ENCODE measurements around the gene PPEF1. TPM values are rescaled to one million over a fixed set of nuclear protein-coding genes. Genes with fewer than 3 reads are reported as not detected.

The PPEF1 gene
- total and polyA plus RNA-seq, 7 donors, result 0.04 to 0.38 (median 0.18) TPM; not detected in 2

DNA sequence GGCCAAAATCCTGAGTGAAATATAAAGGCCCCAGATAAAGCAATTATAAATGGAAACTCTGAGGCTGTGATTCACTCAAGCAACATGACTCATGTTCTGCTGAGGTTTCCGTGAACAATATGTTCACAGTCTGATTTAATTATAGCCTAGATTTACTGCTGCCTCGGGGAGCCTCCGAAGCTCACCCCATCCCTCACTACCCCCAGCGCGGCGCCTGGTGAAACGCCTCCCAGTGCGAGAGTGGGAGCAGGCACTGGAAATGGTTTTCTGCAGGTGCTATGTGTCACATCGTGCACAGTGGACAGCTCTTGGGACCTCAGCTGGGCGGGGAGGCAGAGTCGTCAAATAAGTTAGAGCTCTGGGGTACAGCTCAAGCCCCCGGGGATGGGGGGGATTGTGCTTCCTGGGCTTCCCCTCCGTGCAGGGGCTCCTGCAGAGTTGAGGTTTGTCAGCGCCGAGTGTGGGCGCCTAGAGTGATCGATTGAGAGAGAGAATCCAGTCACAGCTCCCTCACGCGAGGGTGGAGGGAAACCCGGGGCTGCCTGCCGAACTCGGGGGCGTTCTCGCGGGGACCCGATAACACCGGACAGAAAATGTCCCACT lies 165.8 kb downstream of the PPEF1 start:
- TF ChIP-seq, protein P1, sequence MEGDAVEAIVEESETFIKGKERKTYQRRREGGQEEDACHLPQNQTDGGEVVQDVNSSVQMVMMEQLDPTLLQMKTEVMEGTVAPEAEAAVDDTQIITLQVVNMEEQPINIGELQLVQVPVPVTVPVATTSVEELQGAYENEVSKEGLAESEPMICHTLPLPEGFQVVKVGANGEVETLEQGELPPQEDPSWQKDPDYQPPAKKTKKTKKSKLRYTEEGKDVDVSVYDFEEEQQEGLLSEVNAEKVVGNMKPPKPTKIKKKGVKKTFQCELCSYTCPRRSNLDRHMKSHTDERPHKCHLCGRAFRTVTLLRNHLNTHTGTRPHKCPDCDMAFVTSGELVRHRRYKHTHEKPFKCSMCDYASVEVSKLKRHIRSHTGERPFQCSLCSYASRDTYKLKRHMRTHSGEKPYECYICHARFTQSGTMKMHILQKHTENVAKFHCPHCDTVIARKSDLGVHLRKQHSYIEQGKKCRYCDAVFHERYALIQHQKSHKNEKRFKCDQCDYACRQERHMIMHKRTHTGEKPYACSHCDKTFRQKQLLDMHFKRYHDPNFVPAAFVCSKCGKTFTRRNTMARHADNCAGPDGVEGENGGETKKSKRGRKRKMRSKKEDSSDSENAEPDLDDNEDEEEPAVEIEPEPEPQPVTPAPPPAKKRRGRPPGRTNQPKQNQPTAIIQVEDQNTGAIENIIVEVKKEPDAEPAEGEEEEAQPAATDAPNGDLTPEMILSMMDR (IDR thresholded peaks at IDR 0.05), result no peak
- Histone ChIP-seq H3K36me3 (ENCODE audit: insufficient read depth in 1 of 2, low read depth in 1 of 2) (no peaks in the 10 kb centered on the region), H3K27ac (peak overlapping the region; percentile 43), H3K27me3 (ENCODE audit: insufficient read depth in 3 of 3, low read length in 2 of 3) (no peaks in the 10 kb centered on the region), H3K4me3 (no peak overlapping the region), H3K9me3 (no peaks in the 10 kb centered on the region), H3K4me1 (no peaks in the 10 kb centered on the region)
- 61 to 68% (median 65%) methylated on average over 27 of the region's 27 CpGs for WGBS, 3 donors
- ATAC-seq, result peak; percentile 81 to 96 (median 94)
- intact Hi-C loops (cut with DNase I), result loop anchor here in 1 of 2 donors (1.0 kb wide), 1 partner anchor 39 kb away; no protein-coding TSS in a partner anchor
- DNase-seq, result peak in 1 of 2 donors; percentile 70

DNA sequence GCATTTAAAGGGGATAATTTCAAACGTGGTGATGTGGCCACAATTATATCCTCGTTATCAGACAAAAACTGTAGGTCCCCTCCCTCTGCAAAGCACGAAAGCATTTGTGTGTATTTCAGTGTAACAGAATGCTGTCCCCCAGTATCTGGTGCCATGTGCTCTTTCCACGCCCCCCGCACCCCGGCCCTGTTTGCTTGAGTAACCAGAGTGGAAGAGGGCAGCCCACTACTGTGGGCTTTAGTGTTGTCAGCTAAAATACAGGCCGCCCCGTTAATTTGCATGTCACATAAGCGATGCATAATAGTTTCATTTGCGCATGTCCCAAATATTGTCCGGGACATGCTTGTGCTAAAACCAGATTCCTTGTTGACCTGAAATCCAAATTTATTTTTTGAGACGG lies 166.4 kb downstream of the PPEF1 start:
- intact Hi-C loops (cut with DNase I), result loop anchor here in 1 of 2 donors (1.0 kb wide), 1 partner anchor 40 kb away; no protein-coding TSS in a partner anchor
- H3K36me3 ChIP-seq (ENCODE audit: insufficient read depth in 1 of 2, low read depth in 1 of 2), result no peaks in the 10 kb centered on the region
- no peaks in the 10 kb centered on the region for H3K27me3 ChIP-seq (ENCODE audit: insufficient read depth in 3 of 3, low read length in 2 of 3)
- no peak overlapping the region for H3K4me3 ChIP-seq
- no peak overlapping the region for H3K27ac ChIP-seq
- H3K9me3 ChIP-seq, result no peaks in the 10 kb centered on the region
- TF ChIP-seq, protein P1 (IDR thresholded peaks at IDR 0.05), result no peak
- 84 to 98% (median 91%) methylated on average over 11 to 12 of the region's 12 CpGs for WGBS, 3 donors
- no peaks in the 10 kb centered on the region for H3K4me1 ChIP-seq
- DNase-seq (no peak), ATAC-seq (no peak)

DNA sequence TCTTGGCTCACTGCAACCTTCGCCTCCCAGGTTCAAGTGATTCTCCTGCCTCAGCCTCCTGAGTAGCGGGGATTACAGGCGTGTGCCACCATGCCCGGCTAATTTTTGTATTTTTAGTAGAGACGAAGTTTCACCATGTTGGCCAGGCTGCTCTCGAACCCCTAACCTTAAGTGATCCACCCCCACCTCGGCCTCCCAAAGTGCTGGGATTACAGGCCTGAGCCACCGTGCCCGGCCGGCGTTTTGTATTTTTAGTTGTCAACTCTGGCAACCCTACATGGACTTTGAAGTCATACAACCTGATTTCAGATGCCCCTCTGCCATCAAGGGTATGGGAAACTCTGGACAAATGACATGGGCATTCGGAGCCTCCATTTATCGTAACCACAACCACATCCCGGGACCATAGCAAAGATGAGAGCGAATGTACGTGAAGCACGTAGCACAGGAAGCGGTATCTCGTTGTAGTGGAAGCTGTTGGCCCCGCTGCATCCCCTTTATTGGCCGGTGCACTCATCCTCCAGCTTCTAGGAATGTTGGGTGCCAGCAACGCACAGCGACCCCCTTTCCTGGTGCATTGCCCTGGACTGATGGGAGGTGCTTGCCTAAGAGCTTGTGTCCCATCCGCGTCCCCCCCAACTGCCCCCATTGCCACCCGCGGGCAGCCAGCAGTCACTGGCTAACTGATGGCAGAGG lies 167.3 kb downstream of the PPEF1 start:
- DNase-seq (no peak), ATAC-seq (no peak)
- WGBS, 3 donors, result 89 to 94% (median 90%) methylated on average over 21 to 27 of the region's 27 CpGs
- H3K4me1 ChIP-seq, result no peaks in the 10 kb centered on the region
- H3K9me3 ChIP-seq, result no peaks in the 10 kb centered on the region
- no peaks in the 10 kb centered on the region for H3K27me3 ChIP-seq (ENCODE audit: insufficient read depth in 3 of 3, low read length in 2 of 3)
- no peak overlapping the region for H3K27ac ChIP-seq
- TF ChIP-seq, protein P1 (IDR thresholded peaks at IDR 0.05), result no peak
- H3K4me3 ChIP-seq, result no peak overlapping the region
- H3K36me3 ChIP-seq (ENCODE audit: insufficient read depth in 1 of 2, low read depth in 1 of 2), result no peaks in the 10 kb centered on the region
- intact Hi-C loops (cut with DNase I), result no loop called here

DNA sequence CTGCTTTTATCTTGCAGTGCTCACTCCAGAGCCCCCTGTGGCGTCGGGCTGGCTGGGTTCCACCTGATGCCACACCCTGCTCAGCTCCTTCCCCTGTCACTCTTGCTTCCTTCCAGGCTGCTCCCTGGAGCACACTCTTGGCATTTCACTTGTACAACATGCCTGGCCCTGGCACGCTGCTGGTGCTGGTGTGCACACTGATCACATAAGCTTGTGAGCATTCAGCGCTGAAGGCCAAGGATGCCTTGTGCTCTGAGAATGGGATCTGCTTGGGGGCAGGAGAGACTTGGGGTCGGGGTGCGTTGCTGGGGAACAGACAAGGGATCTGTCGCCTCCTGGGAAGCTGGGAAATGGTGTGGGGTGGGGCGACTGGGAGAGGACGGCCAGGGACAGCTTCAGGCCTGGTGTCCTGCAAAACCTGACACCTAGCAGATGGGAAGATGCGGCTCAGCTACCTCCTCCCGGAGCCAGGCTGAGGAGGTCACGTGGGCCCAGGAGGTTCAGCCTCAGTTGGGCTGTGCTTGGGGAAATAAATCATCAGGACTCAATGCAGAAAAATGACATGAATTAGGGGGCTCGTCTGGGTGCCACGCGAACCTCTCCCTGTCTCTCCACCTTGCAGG lies 167.9 kb downstream of the PPEF1 start:
- TF ChIP-seq, protein P1 (IDR thresholded peaks at IDR 0.05), result no peak
- DNase-seq (no peak), ATAC-seq (no peak)
- intact Hi-C loops (cut with DNase I), result no loop called here
- H3K27me3 ChIP-seq (ENCODE audit: insufficient read depth in 3 of 3, low read length in 2 of 3), result no peaks in the 10 kb centered on the region
- 68 to 77% (median 71%) methylated on average over 12 to 15 of the region's 15 CpGs for WGBS, 3 donors
- H3K27ac ChIP-seq, result no peak overlapping the region
- no peaks in the 10 kb centered on the region for H3K9me3 ChIP-seq
- no peaks in the 10 kb centered on the region for H3K4me1 ChIP-seq
- no peak overlapping the region for H3K4me3 ChIP-seq
- no peaks in the 10 kb centered on the region for H3K36me3 ChIP-seq (ENCODE audit: insufficient read depth in 1 of 2, low read depth in 1 of 2)

All from psoas muscle (tissue), 8 donors.